Fibroblast of skin of right quadriceps (primary cell): Measurements from ENCODE around the gene LRRN2.

Experiments
- DNase-seq: peaks from one replicate; pipeline ENCODE4 v3.0.0-alpha.2; 2013

LRRN2 gene

DNA sequence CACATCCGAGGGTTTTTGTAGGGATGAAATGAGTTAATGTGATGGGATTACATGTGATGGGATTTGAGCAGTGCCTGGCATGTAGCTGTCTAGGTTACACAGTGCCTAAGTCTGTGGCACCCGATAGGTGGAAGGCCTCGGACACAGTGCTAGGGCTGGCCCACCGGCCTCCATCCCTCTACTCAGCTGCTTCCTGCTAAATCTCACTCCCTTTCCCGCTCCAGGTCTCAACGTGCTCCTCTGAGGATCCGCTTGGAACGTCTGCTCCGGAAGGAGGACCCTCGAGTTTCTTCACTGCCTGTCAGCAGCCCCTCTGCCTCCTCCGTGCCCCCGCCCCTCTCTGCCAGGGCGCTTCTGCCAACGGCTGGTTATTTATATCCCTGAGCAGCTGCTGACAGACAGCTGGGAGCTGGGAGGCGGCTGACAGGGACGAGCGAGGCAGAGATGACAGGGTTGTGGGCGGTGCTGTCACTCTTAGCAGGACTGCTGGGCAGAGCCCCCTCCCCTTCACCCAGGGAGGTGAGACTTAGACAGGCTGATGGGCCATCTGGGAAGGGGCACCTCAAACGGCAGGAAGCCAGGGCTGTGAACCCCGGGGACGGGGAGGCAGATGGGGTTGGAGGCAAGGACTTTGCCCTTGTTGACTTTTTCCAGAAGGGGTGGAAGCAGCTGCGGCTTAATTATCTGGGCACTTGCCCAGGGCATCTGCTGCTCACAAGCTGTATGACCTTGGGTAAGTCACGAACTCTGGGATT lies 26.6 kb upstream of the LRRN2 start:
- DNase-seq, result no peak

DNA sequence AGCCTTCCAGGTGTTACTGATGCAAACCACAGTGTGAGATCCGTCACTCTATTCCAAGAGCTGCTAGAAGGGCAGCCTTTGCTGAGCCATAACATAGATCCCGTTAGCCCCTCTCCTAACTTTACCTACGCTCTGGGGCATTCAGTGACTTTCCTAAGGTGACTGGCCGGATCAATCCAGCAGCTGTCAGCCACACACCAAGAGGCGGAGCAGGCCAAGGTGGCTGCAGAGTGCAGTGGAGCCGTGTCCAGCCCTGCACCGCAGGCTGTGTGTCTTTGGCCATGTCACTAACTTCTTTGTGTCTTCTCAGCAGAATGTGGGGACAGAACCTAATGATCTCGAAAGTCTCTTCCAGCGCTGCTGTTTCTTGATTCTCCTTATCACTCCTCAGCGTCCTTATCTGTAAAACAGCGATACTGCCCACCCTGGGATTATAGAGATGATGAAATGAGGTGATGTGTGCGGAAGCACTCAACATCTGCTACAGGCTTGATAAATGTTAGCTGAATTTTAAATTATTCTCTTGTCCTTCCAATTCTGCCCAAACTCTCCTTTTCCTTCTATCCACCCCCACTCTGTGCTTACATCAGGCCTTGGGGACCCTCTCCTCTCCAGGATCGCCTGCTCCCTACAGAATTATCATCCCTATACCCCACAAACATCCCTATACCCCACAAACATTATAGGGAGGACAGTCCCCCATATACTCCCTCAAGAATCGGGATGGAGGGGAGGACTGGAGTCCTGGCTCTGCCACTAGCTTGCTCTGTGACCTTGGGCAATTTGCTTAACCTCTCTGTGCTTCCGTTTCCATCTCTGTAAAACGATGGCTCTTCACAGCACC lies 25.8 kb upstream of the LRRN2 start:
- DNase-seq, result no peak

DNA sequence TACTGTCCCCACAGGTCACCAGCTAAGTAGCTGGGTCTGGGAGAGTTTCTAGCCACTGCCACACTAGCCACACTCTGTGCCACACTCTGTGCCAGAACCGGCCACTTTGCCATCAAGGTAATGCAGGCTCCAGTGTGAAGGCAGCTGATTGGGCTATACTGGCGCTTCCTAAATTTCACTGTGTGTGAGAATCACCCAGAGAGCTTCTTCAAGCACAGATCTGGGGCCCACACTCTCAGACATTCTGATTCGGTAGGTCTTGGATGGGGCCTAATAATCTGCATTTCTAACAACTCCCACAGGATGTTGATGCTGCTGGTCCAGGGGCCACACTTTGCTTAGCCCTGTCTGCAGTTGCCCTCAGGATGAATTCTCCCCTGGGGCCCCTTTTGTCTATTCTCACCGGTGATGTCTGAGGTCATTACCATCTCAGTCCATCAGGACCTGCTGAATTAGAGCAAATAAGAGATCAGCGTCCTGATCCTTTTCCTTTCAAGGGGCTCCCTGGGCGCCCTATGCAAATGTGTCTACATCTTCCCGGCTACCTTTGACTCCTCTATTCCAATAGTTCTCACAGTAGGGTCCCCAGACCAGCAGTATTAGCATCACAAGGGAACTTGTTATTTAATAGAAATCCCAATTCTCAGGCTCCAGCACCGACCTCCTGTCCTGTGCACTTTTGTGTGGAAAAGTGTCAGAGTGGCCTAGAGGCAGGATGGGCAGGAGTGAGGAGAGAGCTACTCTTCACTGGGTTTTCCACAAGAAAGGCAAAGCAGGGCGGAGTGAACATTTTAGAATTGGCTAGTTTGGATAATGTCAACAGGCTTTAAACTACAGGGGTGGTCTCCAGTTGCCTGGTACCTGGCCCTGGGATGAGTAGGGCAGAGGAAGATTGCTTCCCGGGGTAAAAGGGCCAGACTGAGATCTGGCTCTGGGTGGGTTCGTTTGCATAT lies 24.7 kb upstream of the LRRN2 start:
- no peak for DNase-seq

DNA sequence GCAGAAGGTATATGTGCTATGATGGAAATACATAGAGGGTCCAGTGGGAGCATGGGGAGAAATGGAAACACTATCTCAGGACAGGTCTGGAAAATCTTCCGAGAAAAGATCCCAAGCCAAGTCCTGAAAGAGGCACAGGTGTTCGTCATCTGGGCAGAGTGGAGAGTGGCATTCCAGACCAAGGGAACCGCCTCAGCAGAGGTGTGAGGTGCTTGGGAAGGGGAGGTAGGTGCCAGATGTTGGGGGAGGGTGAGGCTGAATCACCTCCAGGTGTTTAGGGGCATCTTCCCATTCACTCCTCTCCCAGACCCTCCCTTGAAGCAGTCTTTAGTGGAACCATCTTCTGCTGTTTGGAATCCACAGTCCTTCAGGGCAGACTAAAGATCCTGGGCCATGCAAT lies 23.5 kb upstream of the LRRN2 start:
- DNase-seq, result no peak

DNA sequence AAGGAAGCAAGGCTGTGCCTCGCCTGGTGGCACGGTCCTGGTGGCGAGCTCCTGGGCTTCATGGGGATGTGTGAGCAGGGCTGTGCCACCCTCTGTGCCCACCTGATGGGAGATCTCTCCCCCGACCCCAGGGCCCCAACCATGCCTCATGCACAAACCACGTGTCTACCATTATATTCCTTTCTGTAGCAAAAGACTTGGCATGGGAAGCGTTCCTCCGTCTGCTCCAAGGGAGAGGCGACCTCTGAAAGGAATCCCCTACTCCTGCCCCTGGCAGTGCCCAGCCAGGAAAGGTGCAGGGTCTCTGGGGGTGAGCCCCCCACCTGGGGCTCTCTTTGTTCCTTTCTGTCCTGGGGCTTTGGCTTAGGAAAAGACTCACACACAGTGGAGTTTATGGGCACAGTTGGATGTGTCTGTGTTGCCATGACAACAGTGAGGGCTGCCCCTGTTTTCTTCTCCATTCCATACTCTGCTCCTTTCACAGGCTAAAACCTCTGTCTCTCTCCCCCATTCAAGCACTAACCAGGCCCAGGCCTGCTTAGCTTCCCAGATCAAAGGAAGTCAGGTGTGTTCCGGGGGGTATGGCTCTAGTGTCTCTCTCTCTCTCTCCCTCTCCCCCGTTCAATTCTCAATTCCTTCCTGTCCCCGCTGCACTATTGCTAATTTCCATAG lies 21.4 kb upstream of the LRRN2 start:
- DNase-seq, result no peak

DNA sequence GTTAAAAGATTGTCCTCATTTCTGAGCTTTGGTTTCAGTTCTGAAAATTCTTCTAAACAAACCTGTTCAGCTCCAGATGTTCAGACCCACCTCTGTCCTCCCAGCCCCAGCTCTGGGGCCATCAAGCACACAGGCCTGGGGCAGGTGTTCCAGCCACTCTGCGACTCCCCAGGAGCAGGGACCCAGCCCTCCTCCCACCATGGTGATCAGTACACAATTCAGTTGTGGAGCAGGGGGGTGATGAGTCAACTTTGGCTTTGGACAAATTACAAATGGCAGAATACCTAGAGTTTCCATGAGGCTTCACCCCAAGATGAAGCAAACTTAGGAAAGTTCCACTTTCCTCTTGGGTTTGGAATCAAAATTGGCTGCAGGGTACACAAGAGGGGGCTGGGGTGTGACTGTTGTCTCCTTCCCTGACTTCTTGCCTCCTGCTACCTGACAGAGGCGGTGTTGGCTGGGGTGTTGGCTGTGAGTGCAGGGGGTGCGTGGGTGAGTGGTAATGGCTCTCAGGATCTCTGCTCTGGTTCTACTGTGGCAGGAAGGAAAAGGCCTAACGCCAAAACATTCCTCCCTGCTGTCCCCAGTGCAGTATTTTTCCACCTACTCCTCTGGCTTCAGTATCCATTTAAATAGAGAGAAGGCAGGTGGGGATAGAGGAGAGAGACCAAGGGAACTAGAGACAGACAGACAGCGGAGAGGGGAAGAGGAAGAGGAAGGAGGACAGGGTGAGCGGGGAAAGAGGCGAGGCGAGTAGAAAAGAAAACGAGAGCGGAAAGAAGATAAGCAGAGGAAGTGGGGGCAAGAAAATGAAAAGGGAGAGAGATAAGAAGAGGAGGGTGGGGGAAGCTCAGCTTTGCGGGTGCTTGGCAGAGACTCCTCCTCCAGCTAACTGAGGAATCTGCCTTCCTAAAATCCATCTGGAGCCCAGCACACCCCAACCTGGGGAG lies 20.6 kb upstream of the LRRN2 start:
- DNase-seq, result no peak

DNA sequence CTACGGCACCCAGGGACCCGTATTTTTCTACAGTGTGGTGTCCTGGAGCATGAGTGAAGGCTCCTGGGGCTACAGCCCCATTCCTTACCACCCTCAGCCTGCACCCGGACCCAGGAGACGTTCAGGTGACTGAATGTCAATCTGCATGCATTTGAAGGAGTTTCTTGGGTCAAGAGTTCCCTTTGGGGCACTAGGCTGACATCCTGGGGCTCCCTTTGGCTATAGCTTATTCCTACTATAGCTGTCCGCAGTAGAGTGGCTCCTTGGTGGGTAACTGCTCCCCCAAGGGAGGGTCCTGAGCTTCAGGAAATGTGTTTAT lies 19.9 kb upstream of the LRRN2 start:
- DNase-seq, result no peak

DNA sequence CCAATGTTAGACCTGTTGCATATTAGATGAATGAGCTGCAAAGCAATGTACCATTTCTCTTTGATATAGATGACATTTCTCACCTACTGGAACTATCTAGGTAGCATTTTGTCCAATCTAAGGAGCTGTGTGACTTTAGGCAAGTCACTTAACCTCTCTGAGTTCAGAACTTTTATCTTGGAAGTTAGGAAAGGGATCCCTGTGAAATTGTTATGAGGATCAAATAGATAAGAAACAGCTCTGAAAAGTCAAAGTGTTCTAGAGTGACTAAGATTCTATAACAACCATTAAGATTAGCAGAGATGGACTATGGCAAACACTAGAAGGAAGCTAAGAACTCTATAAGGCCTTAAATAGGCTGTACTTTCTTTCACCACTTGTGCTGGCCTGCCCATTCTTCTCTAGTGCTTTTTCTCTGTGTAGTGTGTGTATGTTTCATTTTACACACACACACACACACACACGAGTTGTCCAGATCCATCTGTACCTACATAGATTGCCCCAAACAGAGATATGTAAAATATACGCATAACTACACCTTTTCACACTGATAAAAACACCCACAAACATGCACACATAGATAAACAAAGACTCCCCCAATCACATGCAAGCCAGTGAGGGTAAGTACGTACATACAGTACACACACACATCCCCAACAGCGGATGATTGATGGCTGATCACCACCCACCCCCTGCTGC lies 19.4 kb upstream of the LRRN2 start:
- no peak for DNase-seq

DNA sequence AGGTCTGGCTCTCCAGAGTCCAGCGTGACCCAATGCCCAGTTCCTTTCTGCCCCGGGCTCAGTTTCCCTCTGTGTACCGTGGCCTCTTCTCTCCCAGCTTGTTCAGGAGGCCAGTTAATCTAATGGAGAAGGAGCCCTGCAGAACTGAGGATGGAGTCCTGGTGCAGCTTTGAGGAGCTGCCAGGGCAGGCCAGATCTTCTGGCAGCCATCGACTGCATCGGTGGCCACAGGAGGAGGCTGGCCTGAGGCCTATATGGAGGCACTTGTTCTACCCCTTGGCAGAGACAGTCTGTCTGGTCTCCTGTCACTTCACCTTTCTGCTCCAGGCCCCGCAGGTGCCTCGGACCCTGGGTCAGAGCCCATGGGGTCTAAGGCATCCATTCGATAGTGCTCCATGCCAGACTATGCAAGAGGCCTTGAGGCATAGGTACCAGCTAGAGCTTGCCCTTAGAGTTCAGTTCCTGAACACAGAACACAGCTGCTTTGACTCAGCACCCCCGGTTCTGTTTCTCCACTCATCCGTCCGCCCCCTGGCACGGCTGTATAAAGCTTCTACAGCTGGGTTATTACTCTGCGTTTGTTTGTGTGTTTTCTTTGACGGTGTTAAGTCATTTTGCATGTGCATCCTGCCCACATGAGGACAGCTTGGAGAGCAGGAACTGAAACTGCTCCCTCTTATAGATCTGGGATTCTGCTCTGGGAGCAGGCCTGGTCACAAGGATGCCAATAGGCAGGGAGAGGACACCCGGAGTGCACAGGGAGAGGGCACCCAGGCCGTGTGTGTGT lies 18.5 kb upstream of the LRRN2 start:
- no peak for DNase-seq

DNA sequence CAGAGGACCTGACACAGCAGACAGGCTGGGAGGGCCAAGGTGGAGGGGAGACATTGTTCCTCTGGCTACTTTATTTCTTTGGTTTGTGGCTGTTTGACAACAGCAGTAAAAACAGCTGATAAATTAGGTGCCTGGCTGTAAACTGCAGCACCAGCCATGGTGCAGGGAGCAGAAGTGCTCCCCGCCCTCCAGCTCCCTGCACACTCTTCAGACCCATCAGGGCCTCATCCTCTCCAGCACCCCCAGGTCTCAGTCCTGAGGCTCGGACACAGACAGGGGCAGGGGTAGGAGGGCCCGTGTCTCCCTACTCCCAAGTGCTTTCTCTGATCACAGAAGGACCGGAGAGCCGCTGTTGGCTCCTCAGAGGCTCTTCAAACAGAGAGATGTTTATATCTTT lies 17.7 kb upstream of the LRRN2 start:
- no peak for DNase-seq

DNA sequence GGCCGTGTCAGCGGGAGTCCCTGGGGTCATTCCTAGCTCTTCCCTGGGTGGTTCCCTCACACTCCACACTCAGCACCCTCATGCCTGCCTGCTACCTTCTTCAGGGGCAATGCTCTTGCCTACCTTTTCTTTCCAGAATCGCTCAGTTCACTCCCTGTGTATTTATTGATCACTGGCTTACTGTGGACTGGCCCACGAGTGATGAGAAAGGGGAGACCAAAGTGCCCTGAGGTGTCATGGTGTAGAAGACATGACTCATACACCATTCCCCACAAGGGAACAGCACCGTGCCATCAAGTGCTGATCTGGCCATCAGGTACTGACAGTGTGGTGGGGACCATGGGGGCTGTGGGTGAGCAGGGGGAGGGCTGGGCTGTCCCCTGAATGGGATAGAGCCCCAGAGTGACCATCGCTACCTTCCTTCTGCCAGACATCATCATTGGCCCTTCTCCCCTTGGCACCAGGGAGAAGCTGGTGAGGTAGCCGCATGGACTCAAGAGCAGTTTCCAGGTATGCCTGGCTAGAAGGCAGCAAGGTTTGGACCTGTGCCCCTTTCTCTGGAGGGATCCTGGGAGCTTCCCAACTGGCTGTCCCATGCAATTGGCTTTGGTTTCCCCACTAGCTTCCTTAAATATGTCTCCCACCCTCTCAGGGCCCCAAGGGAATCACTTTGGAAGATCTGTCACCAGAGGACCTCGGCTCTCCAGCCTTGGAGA lies 17.2 kb upstream of the LRRN2 start:
- DNase-seq, result no peak

DNA sequence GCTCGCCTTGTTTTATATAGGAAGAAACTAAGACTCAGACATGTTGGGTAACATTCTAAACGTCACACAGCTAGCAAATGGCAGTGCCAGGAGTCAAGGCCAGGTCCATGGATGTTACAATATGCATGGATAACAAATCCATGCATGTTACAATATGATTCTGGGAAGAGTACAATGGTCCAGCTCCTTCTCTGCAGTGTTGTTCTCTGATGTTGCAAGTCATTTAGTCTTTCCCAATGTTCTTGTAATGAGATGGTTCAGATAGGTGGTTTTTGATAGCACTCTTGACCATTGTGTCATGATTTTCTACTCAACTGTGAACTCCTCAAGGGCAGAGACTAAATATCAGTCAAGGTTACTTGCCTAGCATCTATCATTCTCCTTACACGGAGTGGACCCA lies 15.7 kb upstream of the LRRN2 start:
- DNase-seq, result no peak

DNA sequence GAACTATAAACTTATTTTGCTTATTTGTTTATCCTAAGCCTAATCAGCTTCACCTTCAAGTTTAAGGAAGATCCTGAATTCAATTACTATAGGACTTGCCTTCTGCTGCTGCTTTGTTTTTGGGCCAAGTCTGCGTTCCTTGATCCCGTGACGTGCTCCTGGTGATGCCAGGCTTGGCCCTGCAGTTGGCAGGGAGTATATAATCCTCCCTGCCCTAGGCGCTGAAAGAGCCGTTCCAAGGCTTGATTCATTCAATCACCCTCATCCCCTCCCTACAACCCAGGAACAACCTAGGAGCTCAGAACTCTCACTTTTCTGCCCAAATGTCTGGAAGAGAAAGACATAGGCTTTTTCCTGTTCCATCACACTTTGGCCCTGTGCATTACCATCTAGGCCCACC lies 12.4 kb upstream of the LRRN2 start:
- no peak for DNase-seq

DNA sequence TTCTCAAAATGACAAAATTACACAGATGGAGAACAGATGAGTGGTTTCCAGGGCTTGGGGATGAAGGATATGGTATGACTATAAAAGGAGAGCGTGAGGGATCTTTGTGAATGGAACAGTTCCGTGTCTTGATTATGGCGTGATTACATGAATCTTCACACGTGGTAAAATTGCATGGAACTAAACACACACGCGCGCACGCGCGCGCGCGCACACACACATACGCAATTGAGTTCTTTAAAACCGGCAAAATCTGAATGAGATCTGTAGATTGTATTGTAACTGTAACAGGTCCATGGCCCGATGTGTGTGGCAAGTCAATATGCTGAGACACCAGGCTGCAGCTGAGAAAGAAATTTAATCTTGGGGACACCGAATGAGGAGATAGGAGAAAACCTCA lies 11.1 kb upstream of the LRRN2 start:
- DNase-seq, result no peak

DNA sequence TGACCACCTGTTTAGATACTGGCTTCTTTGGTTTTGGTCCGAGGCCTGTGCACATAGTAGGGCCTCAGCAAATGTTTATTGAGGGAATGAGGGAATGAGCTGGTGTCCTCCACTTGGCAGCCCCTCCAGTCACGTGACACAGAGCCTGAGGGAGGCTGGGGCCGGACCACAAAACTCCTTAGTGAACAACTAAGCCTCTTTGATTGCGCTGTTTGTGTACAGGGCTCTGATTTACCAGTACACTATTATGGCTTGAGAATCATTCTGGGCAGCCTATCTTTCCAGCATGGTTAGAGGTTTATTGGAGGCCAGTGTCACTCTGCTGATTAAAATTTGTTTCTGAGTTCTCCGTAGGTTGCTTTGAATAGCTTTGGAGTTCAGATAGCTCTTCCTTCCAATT lies 10.2 kb upstream of the LRRN2 start:
- no peak for DNase-seq

DNA sequence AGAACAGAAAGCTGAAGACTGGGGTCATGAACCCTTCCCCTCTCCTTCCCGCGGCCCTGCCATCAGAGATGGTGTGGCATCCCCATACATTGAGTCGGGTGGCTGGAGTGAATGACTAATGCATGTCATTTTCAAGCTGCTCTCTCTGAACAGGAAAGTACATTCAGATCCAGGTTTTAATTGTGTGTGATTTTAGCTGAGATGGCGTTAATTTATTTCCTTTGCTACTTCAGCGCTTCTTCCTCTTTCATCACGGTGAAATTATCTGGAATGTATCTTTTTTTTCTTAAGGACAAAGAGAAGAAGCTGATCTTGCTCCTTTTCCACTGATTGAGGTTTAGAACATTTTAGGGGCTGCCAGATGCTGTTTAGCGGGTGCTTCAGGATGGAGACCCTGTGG lies 8.6 kb upstream of the LRRN2 start:
- DNase-seq, result no peak

DNA sequence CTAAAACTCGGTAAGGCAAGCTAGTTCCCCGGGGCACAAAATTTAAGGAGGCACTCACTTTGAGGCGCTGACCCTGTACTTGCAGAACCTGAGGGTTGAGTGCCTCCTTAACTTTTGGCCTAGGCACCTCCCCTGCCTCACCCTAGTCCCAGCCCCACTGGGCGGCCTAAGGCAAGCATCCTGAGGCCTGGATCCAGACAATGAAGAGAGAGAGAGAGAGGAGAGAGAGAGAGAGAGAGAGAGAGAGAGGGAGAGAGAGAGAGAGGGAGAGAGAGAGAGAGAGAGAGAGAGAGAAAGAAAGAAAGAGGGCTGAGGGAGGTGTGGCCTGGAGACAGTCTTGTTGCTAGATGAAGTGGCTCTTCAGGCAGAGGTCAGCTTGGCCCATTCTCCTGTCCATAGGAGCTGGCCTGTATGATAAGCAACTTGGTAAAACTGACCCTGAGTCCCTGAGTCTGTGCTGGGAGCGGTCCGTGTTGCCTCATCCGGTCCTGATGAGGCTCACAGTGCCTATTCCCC lies 7.4 kb upstream of the LRRN2 start:
- DNase-seq, result no peak

DNA sequence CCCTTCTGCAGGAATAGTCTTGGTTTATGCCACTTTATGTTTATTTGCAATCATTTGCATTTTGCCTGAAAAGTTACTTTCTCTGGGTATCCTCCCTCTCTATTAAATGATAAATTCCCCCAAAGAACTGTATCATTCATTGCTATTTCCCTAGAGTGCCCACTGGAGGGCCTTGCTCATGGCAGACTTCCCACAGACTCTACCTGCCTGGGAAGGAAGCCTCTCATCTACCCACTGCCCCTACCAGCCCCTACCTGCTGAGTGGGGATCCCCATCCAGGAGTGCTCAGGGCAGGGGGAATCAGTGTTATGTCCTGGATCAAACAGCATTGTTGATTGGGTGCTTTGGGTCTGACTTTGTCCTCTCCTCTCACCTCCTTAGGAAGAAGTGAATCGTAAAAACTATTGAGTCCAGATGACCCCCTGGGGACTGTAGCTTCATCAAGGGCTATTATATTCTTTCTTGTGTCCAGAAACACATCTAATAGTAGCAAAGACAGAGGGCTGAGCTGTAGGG lies 6.8 kb upstream of the LRRN2 start:
- DNase-seq, result no peak

DNA sequence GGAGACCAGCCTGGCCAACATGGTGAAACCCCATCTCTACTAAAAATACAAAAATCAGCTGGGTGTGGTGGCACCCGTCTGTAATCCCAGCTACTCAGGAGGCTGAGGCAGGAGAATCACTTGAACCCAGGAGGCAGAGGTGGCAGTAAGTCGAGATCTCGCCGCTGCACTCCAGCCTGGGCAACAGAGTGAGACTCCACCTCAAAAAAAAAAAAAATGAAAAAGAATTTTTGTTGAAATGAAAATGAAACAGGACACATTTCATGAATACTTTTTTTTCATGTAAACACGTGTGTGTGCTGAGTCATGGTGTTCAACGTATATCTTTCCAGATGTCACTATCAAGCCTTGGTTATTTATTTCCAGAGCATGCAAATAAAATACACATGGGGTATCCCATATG lies 5.8 kb upstream of the LRRN2 start:
- DNase-seq, result peak; percentile 27
